Glutamatergic neuron (in vitro differentiated cells): ENCODE measurements around the gene ASTN2. TPM values are rescaled to one million over a fixed set of nuclear protein-coding genes. Genes with fewer than 3 reads are reported as not detected.

ENCODE experiments used
- DNase-seq: peaks from one replicate; pipeline ENCODE4 v3.0.0; 2022
- H3K27ac Mint-ChIP-seq: one replicate; pipeline ENCODE4 v1.8.0; 2020; ENCODE audit warnings: mild to moderate bottlenecking, mixed read lengths, inconsistent platforms; ENCODE audit not compliant: unreplicated experiment
- H3K27me3 Mint-ChIP-seq: one replicate; pipeline ENCODE4 v1.8.0; 2020; ENCODE audit warnings: mild to moderate bottlenecking, moderate library complexity, mixed read lengths, inconsistent platforms; ENCODE audit not compliant: unreplicated experiment
- H3K36me3 Mint-ChIP-seq: one replicate; pipeline ENCODE4 v1.8.0; 2020; ENCODE audit warnings: mild to moderate bottlenecking, mixed read lengths, inconsistent platforms; ENCODE audit not compliant: unreplicated experiment
- H3K4me1 Mint-ChIP-seq: one replicate; pipeline ENCODE4 v1.8.0; 2020; ENCODE audit warnings: mild to moderate bottlenecking, low read depth, mixed read lengths, inconsistent platforms; ENCODE audit not compliant: unreplicated experiment
- H3K4me3 Mint-ChIP-seq: one replicate; pipeline ENCODE4 v1.8.0; 2020; ENCODE audit warnings: mild to moderate bottlenecking, mixed read lengths, inconsistent platforms; ENCODE audit not compliant: unreplicated experiment
- H3K9me3 Mint-ChIP-seq: one replicate; pipeline ENCODE4 v1.8.0; 2020; ENCODE audit warnings: mild to moderate bottlenecking, moderate library complexity, mixed read lengths, inconsistent platforms; ENCODE audit not compliant: unreplicated experiment
- CTCF ChIP-seq: fragments of 200-600 bp; sonication (generic); IDR thresholded peaks from one replicate; pipeline ENCODE4 v1.5.0; 2021; ENCODE audit not compliant: partially characterized antibody, unreplicated experiment
- total RNA-seq: library from RNA; stranded (reverse); fragmentation: NEBNext Ultra II Directional; extraction: Animal tissue kit (Norgen Biotek cat#: 25700); gene quantifications from one replicate; pipeline ENCODE4 v1.2.1, GENCODE V29; 2021; ENCODE audit not compliant: unreplicated experiment

ASTN2 gene
- total RNA-seq, 1 donor from 2014 or later = 134 TPM

- Mint-ChIP-seq H3K27me3 (peaks cover 6% of the 10 kb centered on the region), H3K4me1 (peaks cover 19% of the 10 kb centered on the region)
Observed at GRCh38 chr9:117282541-117282940, 132.3 kb downstream of the ASTN2 start.

GRCh38 chr9:117278471-117279035 is 136.3 kb downstream of the ASTN2 start:
- H3K36me3 Mint-ChIP-seq = no peaks in the 10 kb centered on the region
- peaks cover 4% of the 10 kb centered on the region for H3K27me3 Mint-ChIP-seq
- no peak for TF ChIP-seq CTCF
- no peak for DNase-seq
- peaks cover 29% of the 10 kb centered on the region for H3K4me1 Mint-ChIP-seq
- H3K27ac Mint-ChIP-seq = peak overlapping the region; percentile 88
- peaks cover 5% of the 10 kb centered on the region for H3K9me3 Mint-ChIP-seq
- H3K4me3 Mint-ChIP-seq = peak overlapping the region; percentile 25

More at GRCh38 chr9:117282541-117282940, 132.3 kb downstream of the ASTN2 start:
- DNase-seq = no peak
- Mint-ChIP-seq H3K36me3 (no peaks in the 10 kb centered on the region), H3K27ac (no peak overlapping the region), H3K9me3 (peaks cover 3% of the 10 kb centered on the region), H3K4me3 (no peak overlapping the region)
- no peak for TF ChIP-seq CTCF

GRCh38 chr9:117278020-117278419 is 136.8 kb downstream of the ASTN2 start:
- Mint-ChIP-seq H3K9me3 (peaks cover 5% of the 10 kb centered on the region), H3K36me3 (no peaks in the 10 kb centered on the region), H3K4me3 (peak overlapping the region; percentile 25), H3K27ac (peak overlapping the region; percentile 88), H3K4me1 (peaks cover 29% of the 10 kb centered on the region), H3K27me3 (peaks cover 4% of the 10 kb centered on the region)
- no peak for TF ChIP-seq CTCF
- no peak for DNase-seq

GRCh38 chr9:117276444-117276843 is 138.4 kb downstream of the ASTN2 start:
- TF ChIP-seq CTCF = no peak
- Mint-ChIP-seq H3K27ac (peak overlapping the region; percentile 77), H3K9me3 (peaks cover 5% of the 10 kb centered on the region), H3K36me3 (peaks cover 6% of the 10 kb centered on the region), H3K4me1 (peaks cover 27% of the 10 kb centered on the region), H3K4me3 (peak overlapping the region; percentile 25), H3K27me3 (no peaks in the 10 kb centered on the region)
- no peak for DNase-seq

- Mint-ChIP-seq H3K4me3 (no peak overlapping the region), H3K9me3 (peaks cover 5% of the 10 kb centered on the region), H3K36me3 (peaks cover 6% of the 10 kb centered on the region), H3K27ac (no peak overlapping the region), H3K27me3 (no peaks in the 10 kb centered on the region), H3K4me1 (peaks cover 29% of the 10 kb centered on the region)
- DNase-seq = no peak
- TF ChIP-seq CTCF = no peak
Observed at GRCh38 chr9:117273612-117274011, 141.2 kb downstream of the ASTN2 start.
